ENCODE data around the gene DNAI1.

DNA sequence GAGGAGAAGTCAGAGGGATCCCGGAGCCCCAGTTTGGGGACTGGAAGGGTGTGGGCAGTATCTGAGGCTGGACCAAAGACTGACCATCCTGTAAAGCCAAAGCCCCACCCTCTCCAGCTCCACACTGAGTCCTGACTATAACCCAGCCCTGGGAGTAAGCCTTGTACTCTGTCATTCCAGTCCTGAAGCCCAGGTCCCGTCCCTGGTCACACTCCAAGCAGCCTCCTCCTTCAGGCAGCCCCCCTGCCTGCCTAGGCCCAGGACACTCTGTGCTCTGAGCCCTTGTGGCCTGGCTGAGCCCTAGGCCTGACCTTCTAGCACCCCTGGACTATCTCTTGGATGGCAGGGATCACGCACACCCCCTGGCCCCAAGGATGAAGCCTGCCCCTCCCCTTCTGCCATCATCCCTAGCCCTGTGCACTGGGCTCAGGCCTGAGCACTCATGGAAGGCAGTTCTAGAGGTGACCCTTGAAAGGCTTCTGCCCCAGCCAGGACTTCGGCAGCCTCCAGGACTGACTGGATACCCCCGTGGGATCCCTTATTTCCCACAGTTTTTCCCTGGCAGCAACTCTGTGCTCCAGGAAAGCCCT, 92.2 kb downstream of the DNAI1 start:
- TF ChIP-seq CREB1 (IDR thresholded peaks at IDR 0.05; ENCODE audit: low read depth) = no peak
- TF ChIP-seq, protein P1, sequence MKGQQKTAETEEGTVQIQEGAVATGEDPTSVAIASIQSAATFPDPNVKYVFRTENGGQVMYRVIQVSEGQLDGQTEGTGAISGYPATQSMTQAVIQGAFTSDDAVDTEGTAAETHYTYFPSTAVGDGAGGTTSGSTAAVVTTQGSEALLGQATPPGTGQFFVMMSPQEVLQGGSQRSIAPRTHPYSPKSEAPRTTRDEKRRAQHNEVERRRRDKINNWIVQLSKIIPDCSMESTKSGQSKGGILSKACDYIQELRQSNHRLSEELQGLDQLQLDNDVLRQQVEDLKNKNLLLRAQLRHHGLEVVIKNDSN (IDR thresholded peaks at IDR 0.05) = no peak
- no peak for TF ChIP-seq RAD21 (IDR thresholded peaks at IDR 0.05; ENCODE audit: low read depth)
